Neural progenitor cell (in vitro differentiated cells): ENCODE data around the gene C10orf67. TPM values are rescaled to one million over a fixed set of nuclear protein-coding genes. Genes with fewer than 3 reads are reported as not detected.

Experiments
- DNase-seq: peaks from one replicate; pipeline ENCODE4 v3.0.0-alpha.2; 2016; ENCODE audit warnings: low spot score
- H2AFZ ChIP-seq: fragments of 200-600 bp; sonication (generic); replicated peaks from 2 replicates; pipeline ENCODE4 v1.6.1; 2016; ENCODE audit warnings: antibody characterized with exemption
- H3F3A ChIP-seq: fragments of 200-600 bp; sonication (generic); 2 replicates; pipeline ENCODE4 v1.6.1; 2016; ENCODE audit warnings: antibody characterized with exemption, low read depth
- H3K27ac ChIP-seq: fragments of 200-600 bp; sonication (generic); 2 replicates; pipeline ENCODE4 v1.5.1; 2016; ENCODE audit warnings: mild to moderate bottlenecking
- H3K27me3 ChIP-seq: fragments of 200-600 bp; sonication (generic); 2 replicates; pipeline ENCODE4 v1.6.1; 2016; ENCODE audit warnings: mild to moderate bottlenecking, moderate library complexity
- H3K36me3 ChIP-seq: fragments of 200-600 bp; sonication (generic); 2 replicates; pipeline ENCODE4 v1.5.1; 2016
- H3K4me1 ChIP-seq: fragments of 200-600 bp; sonication (generic); 2 replicates; pipeline ENCODE4 v1.6.1; 2016; ENCODE audit warnings: mixed run types
- H3K4me2 ChIP-seq: fragments of 200-600 bp; sonication (generic); 2 replicates; pipeline ENCODE4 v1.6.1; 2016
- H3K4me3 ChIP-seq: fragments of 200-600 bp; sonication (generic); 2 replicates; pipeline ENCODE4 v1.5.1; 2016
- H3K79me2 ChIP-seq: fragments of 200-600 bp; sonication (generic); 2 replicates; pipeline ENCODE4 v1.6.1; 2016; ENCODE audit warnings: low read depth
- H3K9ac ChIP-seq: fragments of 200-600 bp; sonication (generic); 2 replicates; pipeline ENCODE4 v1.6.1; 2016
- H3K9me3 ChIP-seq: fragments of 200-600 bp; sonication (generic); 2 replicates; pipeline ENCODE4 v1.5.1; 2016; ENCODE audit warnings: low read depth
- H4K20me1 ChIP-seq: fragments of 200-600 bp; sonication (generic); 2 replicates; pipeline ENCODE4 v1.6.1; 2016; ENCODE audit warnings: low read depth
- H3K27ac Mint-ChIP-seq: 3 replicates; pipeline ENCODE4 v1.8.0; 2021; ENCODE audit warnings: mixed read lengths
- H3K27me3 Mint-ChIP-seq: 2 replicates; pipeline ENCODE4 v1.8.0; 2022; ENCODE audit warnings: low read depth, mild to moderate bottlenecking, inconsistent platforms, moderate library complexity, mixed read lengths; ENCODE audit not compliant: insufficient read depth
- H3K36me3 Mint-ChIP-seq: 3 replicates; pipeline ENCODE4 v1.8.0; 2021; ENCODE audit warnings: mixed read lengths
- H3K4me1 Mint-ChIP-seq: 3 replicates; pipeline ENCODE4 v1.8.0; 2021; ENCODE audit warnings: mixed read lengths
- H3K4me3 Mint-ChIP-seq: 3 replicates; pipeline ENCODE4 v1.8.0; 2021; ENCODE audit warnings: mild to moderate bottlenecking, moderate library complexity, mixed read lengths
- H3K9me3 Mint-ChIP-seq: 3 replicates; pipeline ENCODE4 v1.8.0; 2020; ENCODE audit warnings: mixed read lengths
- EZH2 ChIP-seq: fragments of 200-600 bp; sonication (generic); IDR thresholded peaks from 2 replicates; pipeline ENCODE4 v1.6.1; 2017; ENCODE audit warnings: antibody characterized with exemption, mild to moderate bottlenecking, moderate library complexity
- EZH2phosphoT487 ChIP-seq: fragments of 200-600 bp; sonication (generic); IDR thresholded peaks from 2 replicates; pipeline ENCODE4 v1.6.1; 2017; ENCODE audit warnings: antibody characterized with exemption
- total RNA-seq: library from RNA; depleted of rRNA; stranded (reverse); fragments of >200 nt; gene quantifications from 2 replicates; pipeline ENCODE4 v1.2.3, GENCODE V29; 2015; ENCODE audit warnings: low replicate concordance
- TF ChIP-seq, protein P1 (sequence below): fragments of 200-600 bp; sonication (generic); IDR thresholded peaks from 2 replicates; pipeline ENCODE4 v1.5.1; 2017; ENCODE audit warnings: antibody characterized with exemption, mild to moderate bottlenecking

The C10orf67 gene
- total RNA-seq, 1 donor from 2014 or later = not detected

GRCh38 chr10:23381298-23382040 lies 36.9 kb upstream of the C10orf67 start:
- H2AFZ ChIP-seq = peak overlapping the region; percentile 77

GRCh38 chr10:23379686-23380085 lies 35.1 kb upstream of the C10orf67 start:
- no peak overlapping the region for H3K27ac ChIP-seq
- TF ChIP-seq EZH2phosphoT487 = no peak
- TF ChIP-seq, protein P1, sequence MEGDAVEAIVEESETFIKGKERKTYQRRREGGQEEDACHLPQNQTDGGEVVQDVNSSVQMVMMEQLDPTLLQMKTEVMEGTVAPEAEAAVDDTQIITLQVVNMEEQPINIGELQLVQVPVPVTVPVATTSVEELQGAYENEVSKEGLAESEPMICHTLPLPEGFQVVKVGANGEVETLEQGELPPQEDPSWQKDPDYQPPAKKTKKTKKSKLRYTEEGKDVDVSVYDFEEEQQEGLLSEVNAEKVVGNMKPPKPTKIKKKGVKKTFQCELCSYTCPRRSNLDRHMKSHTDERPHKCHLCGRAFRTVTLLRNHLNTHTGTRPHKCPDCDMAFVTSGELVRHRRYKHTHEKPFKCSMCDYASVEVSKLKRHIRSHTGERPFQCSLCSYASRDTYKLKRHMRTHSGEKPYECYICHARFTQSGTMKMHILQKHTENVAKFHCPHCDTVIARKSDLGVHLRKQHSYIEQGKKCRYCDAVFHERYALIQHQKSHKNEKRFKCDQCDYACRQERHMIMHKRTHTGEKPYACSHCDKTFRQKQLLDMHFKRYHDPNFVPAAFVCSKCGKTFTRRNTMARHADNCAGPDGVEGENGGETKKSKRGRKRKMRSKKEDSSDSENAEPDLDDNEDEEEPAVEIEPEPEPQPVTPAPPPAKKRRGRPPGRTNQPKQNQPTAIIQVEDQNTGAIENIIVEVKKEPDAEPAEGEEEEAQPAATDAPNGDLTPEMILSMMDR = no peak
- TF ChIP-seq EZH2 = no peak
- H3K9ac ChIP-seq = no peak overlapping the region
- Mint-ChIP-seq H3K4me3 (no peak overlapping the region), H3K4me1 (peaks cover 3% of the 10 kb centered on the region), H3K36me3 (no peaks in the 10 kb centered on the region), H3K9me3 (peaks cover 2% of the 10 kb centered on the region), H3K27ac (no peak overlapping the region), H3K27me3 (peaks cover 2% of the 10 kb centered on the region)
- H4K20me1 ChIP-seq = no peaks in the 10 kb centered on the region
- DNase-seq = no peak
- H3K4me3 ChIP-seq = no peak overlapping the region
- H3F3A ChIP-seq = no peaks in the 10 kb centered on the region
- no peaks in the 10 kb centered on the region for H3K79me2 ChIP-seq
- H3K4me1 ChIP-seq = no peaks in the 10 kb centered on the region
- no peak overlapping the region for H2AFZ ChIP-seq
- H3K9me3 ChIP-seq = no peaks in the 10 kb centered on the region
- H3K4me2 ChIP-seq = no peak overlapping the region
- H3K36me3 ChIP-seq = no peaks in the 10 kb centered on the region
- H3K27me3 ChIP-seq = no peaks in the 10 kb centered on the region

More at GRCh38 chr10:23381298-23382040, 36.9 kb upstream of the C10orf67 start:
- H3F3A ChIP-seq = no peaks in the 10 kb centered on the region
- H3K9me3 ChIP-seq = no peaks in the 10 kb centered on the region
- no peak overlapping the region for H3K27ac ChIP-seq
- DNase-seq = no peak
- H3K79me2 ChIP-seq = no peaks in the 10 kb centered on the region
- Mint-ChIP-seq H3K9me3 (peaks cover 2% of the 10 kb centered on the region), H3K4me3 (no peak overlapping the region), H3K4me1 (peaks cover 3% of the 10 kb centered on the region), H3K36me3 (no peaks in the 10 kb centered on the region), H3K27ac (no peak overlapping the region), H3K27me3 (no peaks in the 10 kb centered on the region)
- H4K20me1 ChIP-seq = no peaks in the 10 kb centered on the region
- no peak overlapping the region for H3K4me2 ChIP-seq
- H3K36me3 ChIP-seq = no peaks in the 10 kb centered on the region
- H3K9ac ChIP-seq = no peak overlapping the region
- H3K4me1 ChIP-seq = no peaks in the 10 kb centered on the region
- H3K27me3 ChIP-seq = no peaks in the 10 kb centered on the region
- H3K4me3 ChIP-seq = no peak overlapping the region
- TF ChIP-seq, protein P1 = no peak
- no peak for TF ChIP-seq EZH2phosphoT487
- no peak for TF ChIP-seq EZH2

- H3K4me3 ChIP-seq = no peak overlapping the region
- H3K27ac Mint-ChIP-seq = no peak overlapping the region
Observed at GRCh38 chr10:23376229-23376655, 31.6 kb upstream of the C10orf67 start.

More at GRCh38 chr10:23376229-23376655, 31.6 kb upstream of the C10orf67 start:
- Histone ChIP-seq H3K79me2 (no peaks in the 10 kb centered on the region), H3F3A (no peaks in the 10 kb centered on the region), H3K36me3 (no peaks in the 10 kb centered on the region), H3K9me3 (no peaks in the 10 kb centered on the region), H3K4me2 (no peak overlapping the region), H3K4me1 (no peaks in the 10 kb centered on the region), H3K27ac (no peak overlapping the region), H2AFZ (no peak overlapping the region), H3K9ac (no peak overlapping the region), H4K20me1 (no peaks in the 10 kb centered on the region), H3K27me3 (no peaks in the 10 kb centered on the region)
- Mint-ChIP-seq H3K27me3 (peaks cover 5% of the 10 kb centered on the region), H3K36me3 (no peaks in the 10 kb centered on the region), H3K4me1 (no peaks in the 10 kb centered on the region), H3K4me3 (no peak overlapping the region), H3K9me3 (peaks cover 5% of the 10 kb centered on the region)
- TF ChIP-seq EZH2 = no peak
- no peak for TF ChIP-seq EZH2phosphoT487
- TF ChIP-seq, protein P1 = no peak
- no peak for DNase-seq
